Stimulated activated naive CD8-positive, alpha-beta T cell treated with anti-CD3 and anti-CD28 coated beads, Interleukin-15, Interleukin-2, amounts not matched to agents 100 U/mL and 50 U/mL, for 24 hours (primary cell): ENCODE measurements around the gene FBRSL1.

Experiments used
- ATAC-seq: fragments of 150-1000 bp; cut with Tn5 transposase; one replicate; pipeline ENCODE4 v1.10.0; 2021
- DNase-seq: peaks from one replicate; pipeline ENCODE4 v3.0.0; 2021

Gene FBRSL1

DNA sequence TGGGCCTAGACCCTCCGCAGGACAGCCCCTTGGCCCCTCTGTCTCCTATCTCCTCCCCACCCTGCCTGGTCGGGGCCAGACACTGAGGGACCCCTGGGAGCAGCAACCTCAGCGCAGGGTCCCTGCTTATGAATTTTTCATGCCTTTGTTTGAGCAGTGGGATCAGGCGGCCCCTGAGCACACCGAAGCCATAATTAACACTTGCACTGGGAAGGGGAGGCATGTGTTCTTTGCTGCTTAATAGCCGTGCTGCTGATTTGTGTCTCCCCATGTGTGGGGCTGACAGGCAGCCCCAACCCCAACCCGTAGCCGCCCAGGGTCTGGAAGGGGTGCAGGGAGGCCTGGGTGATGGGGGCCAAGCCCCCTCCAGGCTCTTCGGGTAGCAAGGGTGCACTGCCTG lies 52.7 kb downstream of the FBRSL1 start:
- DNase-seq (no peak), ATAC-seq (no peak)

- ATAC-seq = no peak
Measured at GRCh38 chr12:132543298-132544079, 53.5 kb downstream of the FBRSL1 start.

GRCh38 chr12:132544080-132544397 lies 54.1 kb downstream of the FBRSL1 start:
- ATAC-seq (no peak), DNase-seq (no peak)

More at GRCh38 chr12:132543298-132544079, 53.5 kb downstream of the FBRSL1 start:
- no peak for DNase-seq

GRCh38 chr12:132544498-132544897 lies 54.5 kb downstream of the FBRSL1 start:
- DNase-seq = no peak
- no peak for ATAC-seq

DNA sequence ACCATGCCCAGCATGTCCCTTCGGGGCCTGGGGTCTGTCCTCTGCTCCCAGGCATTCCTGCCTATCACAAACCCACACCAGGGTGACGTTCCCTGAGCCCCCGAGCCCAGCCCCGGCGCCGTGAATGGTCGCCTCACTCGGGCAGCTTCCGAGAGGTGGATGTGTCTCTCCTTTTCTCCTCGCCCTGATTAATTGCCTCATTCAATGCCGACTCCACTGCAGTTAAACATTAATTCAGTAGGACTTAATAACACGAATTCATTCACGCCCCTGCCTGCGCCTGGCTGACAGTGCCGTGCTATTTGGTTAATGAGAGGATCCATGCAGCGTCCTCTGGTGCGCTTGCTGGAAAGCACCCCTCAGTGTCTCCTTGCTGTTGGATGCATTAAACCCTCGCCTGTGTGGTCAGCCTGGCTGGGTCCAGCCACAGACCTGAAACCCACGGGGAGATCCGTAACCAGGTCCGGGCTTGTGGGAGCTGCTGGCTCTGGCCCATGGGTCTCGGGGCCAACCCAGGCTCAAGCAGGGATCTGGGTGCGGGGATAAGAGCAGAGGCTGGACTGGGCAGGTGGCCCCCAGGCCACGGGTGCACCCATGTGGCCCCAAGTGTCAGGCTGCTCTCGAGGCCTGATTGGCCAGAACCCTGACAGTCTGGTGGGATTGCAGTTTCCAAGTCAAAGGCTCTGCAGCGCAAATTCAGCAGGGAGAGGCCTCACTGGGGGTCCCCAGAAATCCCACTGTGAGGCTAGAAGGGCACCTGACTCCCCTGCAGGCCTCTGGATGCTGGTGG lies 55.4 kb downstream of the FBRSL1 start:
- ATAC-seq = no peak
- no peak for DNase-seq

- DNase-seq = no peak
- ATAC-seq = no peak
Measured at GRCh38 chr12:132545955-132546354, 56.0 kb downstream of the FBRSL1 start.

DNA sequence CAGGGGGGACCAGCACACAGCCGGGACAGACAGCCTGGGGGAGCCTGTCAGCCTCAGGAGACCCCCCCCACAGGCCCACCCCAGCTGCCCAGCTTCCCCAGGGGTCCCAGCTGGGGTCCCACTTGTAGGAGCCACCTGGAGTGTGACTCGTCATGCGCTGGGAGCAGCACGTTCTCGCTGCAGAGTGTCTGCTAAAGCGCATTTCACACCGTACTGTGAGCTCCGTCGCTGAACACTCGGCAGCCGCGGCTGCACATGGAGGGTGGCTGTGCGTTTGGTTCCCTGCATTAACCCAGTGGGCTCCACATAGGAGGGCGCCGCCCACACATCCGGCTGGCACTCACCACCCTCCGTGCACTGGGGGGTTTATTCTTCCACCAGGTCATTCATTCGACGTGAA lies 56.7 kb downstream of the FBRSL1 start:
- DNase-seq (no peak), ATAC-seq (no peak)

DNA sequence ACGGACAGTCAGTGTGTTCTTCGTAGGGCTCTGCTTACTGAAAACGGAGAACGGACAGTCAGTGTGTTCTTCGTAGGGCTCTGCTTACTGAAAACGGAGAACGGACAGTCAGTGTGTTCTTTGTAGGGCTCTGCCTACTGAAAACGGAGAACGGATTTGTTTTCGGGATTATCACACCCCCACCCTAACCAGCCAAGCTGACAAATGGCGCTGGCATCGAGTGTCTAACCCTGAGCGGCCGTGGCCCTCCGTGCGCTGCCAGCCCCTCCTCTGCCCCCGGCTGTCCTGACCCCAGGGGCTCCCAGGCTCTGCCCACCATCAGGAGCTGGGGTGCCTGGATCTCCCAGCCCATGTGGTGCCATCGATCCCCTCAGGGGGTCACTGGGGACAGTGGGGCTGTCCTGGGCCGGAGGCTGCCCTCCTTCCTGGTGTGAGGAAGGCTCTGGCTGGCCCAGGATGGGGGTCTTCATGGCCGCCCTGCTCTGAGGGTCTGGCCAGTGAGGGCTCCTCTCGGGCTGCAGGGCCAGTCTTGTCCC lies 57.3 kb downstream of the FBRSL1 start:
- DNase-seq = no peak
- ATAC-seq = no peak

GRCh38 chr12:132548430-132549058 lies 58.6 kb downstream of the FBRSL1 start:
- DNase-seq = no peak
- ATAC-seq = no peak

GRCh38 chr12:132549059-132549458 lies 59.1 kb downstream of the FBRSL1 start:
- DNase-seq = no peak
- no peak for ATAC-seq

DNA sequence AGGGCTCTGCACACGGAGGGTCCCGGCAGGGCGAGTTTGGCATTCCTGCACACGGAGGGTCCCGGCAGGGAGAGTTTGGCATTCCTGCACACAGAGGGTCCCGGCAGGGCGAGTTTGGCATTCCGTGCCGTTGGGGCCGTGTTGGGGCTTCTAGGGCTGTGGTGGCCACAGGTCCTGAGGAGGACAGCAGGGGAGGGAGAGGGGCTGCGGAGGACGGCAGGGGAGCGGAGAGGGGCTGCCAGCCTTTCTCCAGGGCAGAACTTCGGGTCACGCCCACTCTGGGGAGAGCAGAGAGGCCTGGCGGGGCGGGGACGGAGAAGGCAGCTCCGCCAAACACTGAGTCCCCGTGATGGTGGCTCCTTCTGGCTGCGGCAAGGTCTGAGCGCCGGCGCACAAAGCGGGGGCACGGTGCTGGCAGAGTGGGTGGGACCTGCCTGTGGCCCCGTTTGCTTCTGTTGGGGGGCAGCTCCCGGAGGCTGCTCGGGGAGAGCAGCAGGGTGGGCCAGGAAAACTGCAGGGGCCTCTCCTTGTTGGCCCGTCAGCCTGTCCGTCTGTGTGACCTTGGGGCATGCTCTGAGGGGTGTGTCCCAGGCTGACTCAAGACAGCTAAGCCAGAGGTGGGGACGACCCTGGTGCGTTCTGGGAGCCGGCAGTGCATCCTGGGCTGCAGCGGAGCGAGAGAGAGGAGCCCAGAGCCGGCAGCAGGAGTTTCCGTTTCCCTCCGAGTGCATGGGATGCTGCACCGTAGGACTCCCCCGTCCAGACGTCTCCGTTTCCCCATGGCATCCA lies 60.3 kb downstream of the FBRSL1 start:
- DNase-seq (no peak), ATAC-seq (no peak)

DNA sequence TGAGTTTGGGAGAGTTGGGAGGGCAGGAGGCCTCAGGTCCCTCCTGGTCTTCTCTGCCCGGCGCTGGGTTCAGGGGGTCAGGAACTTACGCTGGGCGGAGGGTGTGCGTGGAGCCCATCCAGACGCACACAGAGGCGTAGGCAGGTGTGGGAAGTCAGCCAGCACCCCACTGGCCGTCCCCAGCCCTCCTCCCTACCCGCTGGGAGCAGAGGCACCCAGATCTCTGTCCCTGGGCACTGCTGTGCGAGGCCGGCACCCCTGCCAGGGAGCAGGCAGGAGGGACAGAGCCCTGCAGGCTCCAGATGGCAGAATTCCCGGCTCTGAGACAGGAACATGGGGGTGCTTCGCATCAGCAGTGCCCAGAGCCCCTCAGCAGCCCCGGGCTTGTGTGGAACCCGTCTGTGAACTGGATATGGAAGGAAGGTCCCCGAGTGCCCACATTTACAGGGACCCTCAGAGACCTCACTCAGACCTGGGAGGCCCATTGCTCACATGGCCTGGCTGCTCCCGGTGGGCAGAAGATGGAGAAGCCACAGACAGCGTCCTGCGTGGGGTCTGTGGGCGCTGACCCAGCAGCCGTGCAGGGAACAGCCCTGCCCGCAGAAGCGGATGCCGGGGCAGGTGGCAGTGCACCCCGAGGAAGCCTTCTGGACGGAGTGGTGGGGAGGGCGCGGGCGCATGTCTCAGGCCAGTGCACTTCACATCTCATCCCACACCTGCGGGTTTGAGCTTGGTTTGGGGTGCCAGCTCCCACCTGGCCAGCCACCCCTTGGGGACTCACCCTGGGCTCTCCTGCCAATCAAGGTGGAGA lies 61.1 kb downstream of the FBRSL1 start:
- DNase-seq (no peak), ATAC-seq (no peak)

- ATAC-seq (no peak), DNase-seq (no peak)
Measured at GRCh38 chr12:132551641-132552031, 61.7 kb downstream of the FBRSL1 start.

DNA sequence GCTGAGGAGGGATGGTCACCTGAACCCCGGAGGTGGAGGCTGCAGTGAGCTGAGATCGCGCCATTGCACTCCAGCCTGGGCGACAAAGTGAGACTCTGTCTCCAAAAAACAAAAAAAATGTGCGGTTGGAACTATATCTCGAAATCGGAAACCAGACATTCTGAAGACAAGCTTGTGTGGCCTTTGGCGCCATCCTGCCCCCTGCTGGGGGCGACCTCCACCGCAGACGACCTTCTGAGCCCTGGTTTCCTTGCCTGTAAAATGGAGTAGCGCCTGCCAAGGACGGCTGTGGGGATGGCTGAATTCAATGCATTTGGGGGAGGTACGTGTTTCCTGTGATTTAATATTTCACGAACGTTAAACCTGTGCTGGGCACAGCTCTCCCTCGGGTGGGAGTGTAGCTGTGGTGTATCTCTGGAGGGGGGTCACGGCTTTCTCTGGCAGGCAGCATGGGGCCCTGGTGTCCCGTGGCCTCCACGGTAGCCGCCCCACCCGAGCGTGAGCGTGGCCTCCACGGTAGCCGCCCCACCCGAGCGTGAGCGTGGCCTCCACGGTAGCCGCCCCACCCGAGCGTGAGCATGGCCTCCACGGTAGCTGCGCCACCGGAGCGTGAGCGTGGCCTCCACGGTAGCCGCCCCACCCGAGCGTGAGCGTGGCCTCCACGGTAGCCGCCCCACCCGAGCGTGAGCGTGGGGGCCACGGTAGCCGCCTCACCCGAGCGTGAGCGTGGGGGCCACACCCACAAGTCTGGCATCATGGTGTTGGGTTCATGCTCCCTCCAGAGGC lies 65.1 kb downstream of the FBRSL1 start:
- ATAC-seq (no peak), DNase-seq (peak; percentile 30)

- DNase-seq = no peak
- no peak for ATAC-seq
Measured at GRCh38 chr12:132555686-132556085, 65.7 kb downstream of the FBRSL1 start.

DNA sequence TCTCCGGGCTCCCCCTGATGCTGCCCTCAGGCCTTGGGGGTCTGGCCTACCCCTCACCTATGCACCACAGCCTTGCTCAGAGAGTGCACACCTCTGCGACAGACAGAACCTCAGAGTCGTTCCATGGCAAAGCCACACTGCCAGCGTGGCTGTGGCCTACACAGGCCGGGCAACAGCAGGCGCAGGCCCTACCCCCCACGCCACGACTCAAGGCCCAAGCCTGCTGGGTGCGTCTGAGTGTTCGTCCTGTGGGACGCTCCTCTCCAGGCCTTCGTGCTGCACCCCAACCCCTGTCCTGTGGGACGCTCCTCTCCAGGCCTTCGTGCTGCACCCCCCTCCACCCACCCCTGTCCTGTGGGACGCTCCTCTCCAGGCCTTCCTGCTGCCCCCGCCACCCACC lies 66.3 kb downstream of the FBRSL1 start:
- no peak for ATAC-seq

DNA sequence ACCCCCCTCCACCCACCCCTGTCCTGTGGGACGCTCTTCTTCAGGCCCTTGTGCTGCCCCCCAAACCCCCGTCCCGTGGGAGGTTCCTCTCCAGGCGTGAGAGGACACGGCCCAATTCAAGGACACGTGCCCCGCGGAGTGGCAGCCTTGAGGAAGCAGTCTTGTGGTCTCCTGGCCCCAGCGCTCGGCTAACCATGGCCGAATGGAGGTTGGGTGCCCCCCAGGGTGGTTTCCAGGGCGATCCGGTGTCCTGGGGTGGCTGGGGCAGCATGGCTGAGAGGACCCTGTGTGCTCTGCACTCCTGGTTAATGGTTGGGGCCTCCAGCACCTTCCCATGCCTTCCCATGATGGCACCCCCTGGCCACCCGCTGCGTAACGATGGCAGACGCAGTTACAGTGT lies 66.8 kb downstream of the FBRSL1 start:
- ATAC-seq (no peak), DNase-seq (no peak)

More for the DNA sequence above, 66.3 kb downstream of the FBRSL1 start:
- no peak for DNase-seq

DNA sequence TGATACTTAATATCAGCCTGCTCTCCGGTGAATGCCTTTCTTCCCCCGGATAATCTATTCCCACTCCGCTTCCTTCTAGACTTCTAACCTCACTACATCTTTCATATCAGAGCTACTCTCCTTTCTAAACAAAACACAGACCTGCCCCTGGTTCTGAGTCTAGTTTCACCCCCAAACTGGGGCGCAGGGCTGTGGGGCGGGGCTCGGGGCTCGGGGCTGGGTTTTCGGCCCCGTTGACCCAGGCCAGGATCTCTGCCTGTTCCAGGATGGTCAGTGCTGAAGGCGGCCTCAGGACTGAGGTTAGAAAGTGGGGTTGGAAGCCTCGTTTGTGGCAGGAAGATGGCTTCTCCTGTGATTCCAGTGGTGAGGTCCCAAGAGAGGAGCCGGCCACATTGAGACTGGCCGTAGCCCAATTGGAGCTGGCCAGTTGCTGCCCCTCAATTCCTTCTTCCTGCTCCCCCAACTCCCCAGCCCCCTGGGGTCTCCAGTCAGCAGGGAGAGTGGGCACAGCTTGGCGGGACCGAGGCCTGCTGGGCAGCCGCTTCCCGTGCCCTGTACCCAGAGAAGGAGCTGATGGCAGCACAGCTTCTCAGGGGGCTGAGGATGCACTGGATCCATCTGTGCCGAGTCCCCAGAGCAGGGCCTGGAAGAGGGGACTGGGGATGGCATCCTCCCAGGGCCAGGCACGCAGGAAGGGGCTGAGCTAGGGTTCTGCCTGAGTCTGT lies 67.5 kb downstream of the FBRSL1 start:
- DNase-seq (no peak), ATAC-seq (no peak)

- no peak for ATAC-seq
- DNase-seq = peak; percentile 19
Measured at GRCh38 chr12:132558042-132558856, 68.3 kb downstream of the FBRSL1 start.
